Epithelial cell of esophagus (primary cell): Measurements from ENCODE around the gene RSRC1.

Experiments used
- DNase-seq: peaks from one replicate; pipeline ENCODE4 v3.0.0; 2010; ENCODE audit warnings: low read depth
- H3K4me3 ChIP-seq: 2 replicates; pipeline ENCODE4 v1.5.1; 2011; ENCODE audit warnings: mild to moderate bottlenecking, low read length, control low read depth
- CTCF ChIP-seq: IDR thresholded peaks from 2 replicates; pipeline ENCODE4 v1.5.1; 2011; ENCODE audit warnings: low read depth, mild to moderate bottlenecking, low read length, control low read depth, inconsistent platforms; ENCODE audit not compliant: insufficient read depth; ENCODE audit errors: missing control alignments

RSRC1 gene

GRCh38 chr3:158479051-158479450 is 369.2 kb downstream of the RSRC1 start:
- no peak for DNase-seq
- H3K4me3 ChIP-seq = no peak overlapping the region
- TF ChIP-seq CTCF = no peak

- no peak for TF ChIP-seq CTCF
- H3K4me3 ChIP-seq = no peak overlapping the region
- DNase-seq = no peak
Measured at GRCh38 chr3:158483701-158484235, 373.9 kb downstream of the RSRC1 start.

GRCh38 chr3:158486200-158486599 is 376.3 kb downstream of the RSRC1 start:
- DNase-seq = peak; percentile 1
- no peak for TF ChIP-seq CTCF

GRCh38 chr3:158488670-158489069 is 378.8 kb downstream of the RSRC1 start:
- peak; percentile 7 for DNase-seq

More at GRCh38 chr3:158486200-158486599, 376.3 kb downstream of the RSRC1 start:
- H3K4me3 ChIP-seq = no peak overlapping the region

GRCh38 chr3:158489181-158489580 is 379.3 kb downstream of the RSRC1 start:
- H3K4me3 ChIP-seq = no peak overlapping the region
- DNase-seq = no peak
- TF ChIP-seq CTCF = no peak

More at GRCh38 chr3:158488670-158489069, 378.8 kb downstream of the RSRC1 start:
- H3K4me3 ChIP-seq = no peak overlapping the region
- TF ChIP-seq CTCF = no peak

- no peak for TF ChIP-seq CTCF
- no peak overlapping the region for H3K4me3 ChIP-seq
- DNase-seq = no peak
Measured at GRCh38 chr3:158491968-158492367, 382.1 kb downstream of the RSRC1 start.

- no peak for DNase-seq
- H3K4me3 ChIP-seq = no peak overlapping the region
- TF ChIP-seq CTCF = no peak
Measured at GRCh38 chr3:158492685-158493084, 382.8 kb downstream of the RSRC1 start.
